ENCODE results near the gene ERF.

DNA sequence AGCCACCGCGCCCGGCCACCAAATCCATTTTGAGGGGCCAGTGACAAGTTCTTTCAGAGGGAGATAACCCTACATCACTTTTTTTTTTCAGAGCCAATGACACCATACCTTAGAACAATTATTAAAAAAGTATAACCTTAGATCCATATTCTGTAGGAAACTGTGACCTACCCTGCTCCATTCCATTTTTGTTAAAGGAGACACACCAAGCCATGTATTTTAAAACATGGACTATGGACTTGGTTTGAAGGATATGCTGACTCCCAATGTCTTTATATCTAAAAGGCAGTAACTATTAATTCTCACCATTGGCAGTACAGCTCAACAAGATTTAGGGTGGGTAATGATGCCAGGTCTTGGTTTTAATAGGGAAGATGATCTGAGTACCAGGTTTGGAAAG lies 13.6 kb downstream of the ERF start:
- no peak for TF ChIP-seq GATA2 (IDR thresholded peaks at IDR 0.05; ENCODE audit: low read depth, low read length)
- no peak for TF ChIP-seq GATA3 (IDR thresholded peaks at IDR 0.05; ENCODE audit: low read depth, low read length)
